Measurements from ENCODE around the gene AATK.
"Not testable (repeated sequence)": the region's sequence is repeated elsewhere in the genome, so short reads cannot be mapped to it uniquely, and the experiment has no call there.

Gene AATK

GRCh38 chr17:81083125-81083765, 82.8 kb downstream of the AATK start:
- DNase-seq, result no peak

- DNase-seq, result no peak
Observed at GRCh38 chr17:81082177-81083073, 83.6 kb downstream of the AATK start.

DNA sequence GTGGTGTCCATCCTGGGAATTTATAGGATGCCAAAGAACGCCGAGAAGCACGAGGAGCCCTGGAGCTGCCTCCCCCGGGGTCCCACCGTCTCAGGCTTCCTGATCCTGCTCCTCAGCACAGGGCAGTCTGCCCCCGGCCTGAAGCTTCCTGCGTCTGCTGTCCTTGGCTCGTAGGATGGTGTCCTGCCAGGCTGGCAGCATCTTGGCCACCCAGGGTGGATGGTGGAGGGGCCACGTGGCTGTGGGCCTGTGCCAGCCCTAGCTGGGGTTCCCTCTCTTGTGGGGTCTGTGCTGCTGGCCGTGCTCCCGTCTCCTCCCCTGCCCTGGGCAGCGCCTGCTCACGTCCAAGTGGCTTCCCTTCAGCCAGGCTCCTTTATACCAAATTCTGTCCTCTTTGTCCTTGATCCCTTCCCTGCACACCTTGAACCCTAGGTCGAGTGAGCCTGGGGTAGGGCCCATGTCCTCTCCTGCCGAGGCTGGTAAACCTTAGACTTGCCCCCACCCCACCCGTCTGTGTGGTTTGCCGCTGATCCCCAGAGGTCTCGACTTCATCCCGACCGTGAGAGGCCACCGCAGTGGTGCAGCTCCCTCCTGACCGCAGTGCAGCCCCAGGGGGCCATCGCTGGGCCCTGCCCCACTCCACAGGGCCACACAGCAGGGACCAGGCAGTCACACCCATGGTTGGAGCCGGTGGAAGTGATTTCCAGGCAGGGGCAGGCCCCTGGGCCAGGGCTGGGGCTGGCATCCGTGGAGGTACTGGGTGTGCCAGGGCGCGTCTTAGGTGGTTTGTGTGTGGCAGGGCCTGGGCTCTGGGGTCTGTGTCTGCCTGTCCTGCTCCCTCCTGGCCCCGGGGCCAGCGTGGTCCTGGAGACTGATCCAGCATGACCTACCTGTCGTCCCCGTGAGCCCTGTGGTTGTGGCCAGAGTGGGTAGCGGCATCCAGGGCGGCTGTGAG, 84.5 kb downstream of the AATK start:
- DNase-seq, result no peak

DNA sequence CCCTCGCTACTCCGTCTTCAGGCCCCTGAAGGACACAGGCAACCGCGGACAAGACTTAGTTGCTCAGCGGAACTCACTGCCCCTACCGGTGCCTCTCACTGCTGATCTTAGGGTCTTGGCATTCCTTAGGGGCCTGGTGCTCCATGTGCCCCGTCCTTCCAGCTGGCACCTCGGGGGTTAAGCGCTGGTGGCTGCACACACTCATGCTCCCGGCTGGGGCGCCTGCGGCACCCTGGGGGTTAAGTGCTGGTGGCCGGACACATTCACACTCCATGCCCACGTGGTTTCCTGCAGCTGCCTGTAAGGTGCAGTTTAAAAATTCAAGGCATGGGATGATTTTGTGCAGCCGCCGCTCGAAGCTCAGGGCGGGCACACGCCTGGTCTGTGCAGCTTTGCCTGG, 86.0 kb downstream of the AATK start:
- DNase-seq, result no peak

GRCh38 chr17:81078026-81078913, 87.8 kb downstream of the AATK start:
- DNase-seq, result not testable (repeated sequence)

DNA sequence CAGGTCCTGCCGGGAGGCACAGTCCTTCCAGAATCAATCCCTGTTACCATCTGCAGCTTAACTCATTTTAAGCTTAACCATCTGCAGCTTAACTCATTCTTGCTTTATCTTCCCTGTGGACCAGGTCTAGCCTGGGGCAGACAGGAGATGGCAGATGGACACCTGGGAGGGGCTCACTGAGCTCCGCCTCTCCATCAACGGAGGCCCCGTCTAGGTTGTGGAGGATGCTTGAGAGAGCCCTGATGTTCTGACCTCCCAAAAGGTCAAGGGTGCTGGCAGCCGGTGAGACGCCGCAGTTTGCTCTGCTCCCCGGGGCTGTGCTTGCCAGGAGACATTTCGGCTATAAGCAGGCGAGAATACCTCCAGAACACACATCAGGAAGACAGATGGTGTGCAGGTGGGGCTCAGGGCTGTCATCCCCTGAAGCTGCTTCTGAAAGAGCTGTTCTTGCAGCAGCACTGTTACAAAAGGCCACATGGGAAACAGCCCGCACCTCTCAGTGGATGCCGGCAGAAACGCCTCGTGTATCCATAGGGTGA, 89.8 kb downstream of the AATK start:
- no peak for DNase-seq

DNA sequence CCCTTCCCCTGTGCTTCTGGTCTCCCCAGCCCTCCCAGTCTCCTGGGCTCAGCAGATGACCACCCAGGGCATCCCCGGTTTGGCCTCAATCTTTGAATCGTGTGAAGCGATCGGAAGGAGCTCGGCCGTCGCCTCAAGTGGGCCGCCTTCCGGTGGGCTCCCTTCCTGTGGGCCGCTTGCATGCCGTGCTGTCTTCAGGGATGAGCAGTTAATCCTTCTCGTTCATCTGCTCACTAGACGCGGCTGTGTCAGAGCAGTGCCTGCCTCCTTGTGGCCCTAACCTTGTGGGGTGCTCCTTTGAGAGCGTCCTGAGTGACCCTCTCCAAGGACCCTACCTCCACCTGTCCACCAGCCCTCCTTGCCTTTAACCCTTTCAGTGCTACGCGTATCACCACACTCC, 90.7 kb downstream of the AATK start:
- DNase-seq, result no peak

DNA sequence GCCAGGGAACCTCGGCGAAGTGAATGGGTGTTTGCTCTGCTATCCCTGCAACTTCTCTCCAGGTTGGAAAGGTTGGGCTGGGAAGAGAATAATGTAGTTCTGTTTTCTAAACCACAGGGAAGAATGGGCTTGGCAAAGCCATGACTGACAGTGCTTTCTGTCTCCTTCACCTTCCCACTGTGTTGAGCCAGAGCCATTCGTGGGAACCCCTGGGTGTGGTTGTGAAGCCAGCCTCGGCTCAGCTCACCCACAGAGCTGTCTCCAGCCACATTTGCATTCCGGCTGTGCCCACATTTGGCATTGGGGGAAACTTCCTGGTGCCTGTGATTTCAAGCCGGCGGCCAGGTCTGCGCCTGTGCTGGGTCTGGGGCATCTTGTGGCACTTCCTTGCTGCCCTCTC, 91.1 kb downstream of the AATK start:
- DNase-seq, result no peak

DNA sequence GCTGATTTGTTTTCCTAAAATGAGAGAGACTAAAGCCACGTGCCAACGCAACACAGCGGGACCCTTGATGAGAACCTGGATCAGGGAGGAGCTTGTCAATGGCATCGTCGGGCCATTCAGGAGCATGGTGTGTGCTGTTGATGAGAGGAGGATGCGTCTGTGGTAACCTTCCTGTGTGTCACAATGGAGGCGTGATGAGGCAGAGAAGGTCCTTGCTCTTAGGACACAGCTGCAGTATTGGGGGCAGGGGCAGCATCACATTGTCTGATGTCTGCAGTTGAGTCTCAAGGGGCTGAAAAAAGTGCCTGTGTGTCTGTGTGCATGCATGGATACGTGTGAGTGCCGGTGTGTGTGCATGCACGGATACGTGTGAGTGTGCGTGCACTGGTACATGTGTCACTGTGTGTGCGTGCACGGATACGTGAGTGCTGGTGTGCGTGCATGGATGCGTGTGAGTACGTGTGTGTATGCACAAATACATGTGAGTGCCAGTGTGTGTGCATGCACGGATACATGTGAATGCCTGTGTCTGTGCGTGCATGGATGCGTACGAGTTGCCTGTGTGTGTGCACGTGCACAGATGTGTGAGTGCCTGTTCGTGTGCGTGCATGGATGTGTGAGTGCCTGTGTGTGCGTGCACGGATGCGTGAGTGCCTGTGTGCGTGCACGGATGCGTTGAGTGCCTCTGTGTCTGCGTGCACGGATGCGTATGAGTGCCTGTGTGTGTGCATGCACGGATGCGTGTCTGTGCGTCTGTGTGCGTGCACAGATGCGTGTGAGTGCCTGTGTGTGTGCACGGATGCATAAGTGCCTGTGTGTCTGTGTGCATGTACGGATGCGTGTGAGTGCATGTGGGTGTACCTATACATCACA, 91.8 kb downstream of the AATK start:
- no peak for DNase-seq

DNA sequence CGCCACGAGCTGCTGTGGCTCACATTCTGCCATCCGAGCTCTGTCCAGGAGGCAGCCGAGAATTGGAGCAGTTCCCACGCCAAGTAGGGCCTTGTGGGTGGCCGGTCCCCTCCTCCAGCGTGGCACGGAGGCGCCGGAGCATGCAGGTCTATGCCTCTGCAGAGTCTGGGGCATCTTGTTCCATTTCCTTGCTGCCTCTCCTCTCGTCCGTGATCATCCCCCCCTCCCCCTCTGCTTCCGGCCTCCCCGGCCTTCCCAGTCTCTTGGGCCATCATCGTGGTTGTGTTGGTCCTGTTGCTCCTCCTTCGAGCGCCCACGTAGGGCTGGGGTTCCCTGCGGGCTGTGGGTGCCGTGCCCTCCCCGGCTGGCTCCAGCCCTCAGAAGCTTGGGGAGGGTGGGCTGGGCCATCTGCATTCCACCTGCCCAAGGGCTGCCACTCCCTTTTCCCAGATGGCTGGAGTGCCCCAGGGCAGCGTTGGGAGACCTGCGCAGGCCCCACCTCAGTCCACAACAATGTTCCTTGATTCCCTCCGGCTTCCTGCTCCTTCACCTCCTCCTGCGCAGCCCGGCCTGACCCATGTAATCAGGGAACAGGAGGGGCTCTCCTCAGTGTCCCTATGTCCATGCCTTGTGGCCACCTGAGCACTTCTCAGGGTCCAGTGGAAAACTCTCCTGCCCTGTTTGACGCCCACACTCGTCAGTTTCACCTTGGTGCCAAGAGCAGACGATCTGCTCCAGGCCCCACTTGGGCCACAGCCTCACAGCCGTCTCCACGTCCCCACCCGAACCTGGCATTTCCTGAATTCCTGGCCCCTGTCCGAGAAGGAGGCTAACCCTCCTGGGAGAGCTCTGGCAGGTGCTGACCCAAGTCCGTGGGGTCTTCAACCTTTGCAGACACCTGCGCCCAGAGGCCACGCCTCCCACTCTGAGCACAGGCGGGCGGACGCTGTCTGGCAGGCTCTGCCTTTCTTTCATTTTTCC, 94.0 kb downstream of the AATK start:
- DNase-seq, result no peak

- DNase-seq, result no peak
Observed at GRCh38 chr17:81070541-81071246, 95.3 kb downstream of the AATK start.

DNA sequence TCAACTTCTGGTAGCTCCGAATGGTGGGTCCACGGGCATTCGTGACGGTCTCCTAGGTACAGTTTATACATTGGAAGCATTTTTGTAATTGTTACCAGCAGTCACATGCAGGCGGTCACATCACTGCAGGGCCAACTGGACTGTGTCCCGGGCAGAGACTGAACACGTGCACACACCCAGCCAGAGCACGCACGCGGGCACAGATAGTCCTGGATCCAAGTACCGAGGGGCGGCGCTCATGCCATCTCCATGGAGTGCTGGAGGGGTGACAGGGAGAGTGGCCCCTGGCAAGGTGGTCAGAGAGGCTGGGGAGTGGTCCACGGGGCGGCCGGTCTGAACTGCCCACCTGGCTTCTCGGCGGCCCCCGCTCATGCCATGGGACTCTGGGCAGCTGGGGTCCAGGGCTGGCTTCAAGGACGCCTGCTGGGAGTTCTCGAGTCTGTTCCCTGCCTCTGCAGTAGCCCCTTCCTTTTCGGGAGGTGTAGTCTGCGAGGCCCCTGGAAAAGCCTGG, 96.8 kb downstream of the AATK start:
- no peak for DNase-seq

DNA sequence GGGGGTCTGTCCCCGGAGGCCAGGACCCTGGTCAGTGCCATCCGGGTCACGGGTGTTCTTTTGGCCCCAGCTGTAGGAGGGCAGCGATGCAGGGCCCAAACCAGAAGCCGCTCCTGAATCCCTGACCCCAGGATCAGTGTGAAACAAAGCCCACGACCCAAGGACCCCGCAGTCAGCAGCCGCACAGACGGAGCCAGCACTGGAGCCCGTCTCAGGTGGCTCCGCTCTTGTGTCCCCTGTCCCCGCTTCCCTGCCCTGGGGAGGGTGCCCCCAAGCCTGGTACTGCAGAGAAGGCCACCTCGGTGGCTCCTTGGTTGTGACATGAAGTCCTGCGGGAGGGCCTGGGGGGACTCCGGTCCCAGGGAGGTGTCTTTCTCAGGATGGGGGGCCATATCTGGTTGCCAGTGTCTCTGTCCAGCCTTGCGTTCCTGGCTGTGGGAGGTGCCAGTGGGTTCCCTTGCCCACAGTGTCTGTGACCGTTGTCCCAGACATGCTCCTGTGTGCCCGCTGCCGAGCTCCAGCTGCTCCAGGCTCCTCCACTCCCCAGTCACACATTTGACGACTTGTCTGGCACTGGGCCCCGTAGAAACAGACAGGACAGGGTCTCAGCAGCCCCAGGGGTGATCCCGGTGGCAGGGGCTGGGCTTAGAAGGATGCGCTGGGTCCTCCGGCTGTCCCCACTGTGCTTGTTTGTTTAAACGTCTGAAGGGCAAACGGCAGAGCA, 97.4 kb downstream of the AATK start:
- no peak for DNase-seq

GRCh38 chr17:81067391-81067811, 98.6 kb downstream of the AATK start:
- no peak for DNase-seq

Measured in CD4-positive, alpha-beta T cell treated with Interleukin-10 for 1 hour (primary cell).